ENCODE measurements around the gene DEFB113.
"Not testable (repeated sequence)": the region's sequence is repeated elsewhere in the genome, so short reads cannot be mapped to it uniquely, and the experiment has no call there.

DEFB113 gene, protein sequence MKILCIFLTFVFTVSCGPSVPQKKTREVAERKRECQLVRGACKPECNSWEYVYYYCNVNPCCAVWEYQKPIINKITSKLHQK

DNA sequence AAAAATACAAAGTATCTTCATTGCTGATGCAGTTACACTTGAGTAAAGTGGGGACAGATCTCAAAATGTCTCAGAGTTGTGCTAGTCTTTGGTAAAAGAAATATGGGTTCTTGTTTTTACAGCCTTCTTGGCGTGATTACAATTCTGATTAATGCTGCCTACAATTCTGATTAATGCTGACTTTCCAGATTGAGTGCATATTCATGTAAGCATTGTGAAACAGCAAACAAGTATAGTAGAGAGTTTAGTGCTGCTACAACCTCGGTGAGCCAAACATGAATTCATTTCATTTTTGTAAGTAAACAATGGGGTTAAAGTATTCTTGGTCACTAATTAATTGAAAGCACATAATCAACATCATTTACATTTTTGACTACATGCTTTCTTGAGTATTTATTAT lies at the start of gene DEFB113:
Gene DEFB113 (minus strand): TSS at position 21 of the 400 bp plus-strand sequence. CDS start 0 bp downstream, at position 21.
- no peak for DNase-seq (ENCODE audit: low read depth, low spot score)

DNA sequence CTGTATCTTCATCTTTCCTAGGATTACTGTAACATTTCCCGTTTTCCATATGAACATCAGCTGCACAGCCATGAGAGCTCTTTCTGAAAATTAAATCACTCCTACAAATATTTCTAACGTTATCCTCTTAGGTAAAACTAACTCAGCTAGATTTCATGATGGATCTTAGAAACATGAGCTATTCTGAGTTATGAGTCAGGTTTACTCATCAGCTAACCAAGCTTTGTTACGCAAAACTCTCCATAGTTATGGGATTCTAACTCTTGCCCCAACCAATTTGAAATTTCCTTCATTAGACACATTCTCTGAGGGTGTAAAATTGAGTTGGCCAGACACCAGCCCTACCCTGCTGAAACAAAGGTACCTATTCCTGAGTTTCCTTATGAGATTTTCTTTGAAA lies 38.4 kb upstream of the DEFB113 start:
- no peak for DNase-seq (ENCODE audit: low read depth, low spot score)

DNA sequence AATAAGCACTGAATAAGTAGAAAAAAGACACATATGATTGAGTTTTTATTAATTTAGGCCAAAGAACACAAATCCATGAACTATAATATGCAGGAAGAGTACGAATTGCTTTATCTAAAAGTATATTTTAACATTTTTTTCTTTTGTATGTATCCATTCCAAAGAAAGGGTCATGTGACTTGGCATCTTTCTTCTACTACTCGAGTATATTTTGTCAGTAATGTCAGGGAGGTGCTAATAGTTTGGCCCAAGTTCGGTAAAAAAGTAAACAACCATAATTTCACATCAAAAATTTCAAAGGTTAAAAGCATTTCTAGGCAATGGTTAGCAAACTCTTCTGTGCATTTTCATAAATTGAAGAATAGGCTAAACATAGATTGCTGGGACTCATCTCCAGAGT lies 33.7 kb upstream of the DEFB113 start:
- DNase-seq (ENCODE audit: low read depth, low spot score), result no peak

DNA sequence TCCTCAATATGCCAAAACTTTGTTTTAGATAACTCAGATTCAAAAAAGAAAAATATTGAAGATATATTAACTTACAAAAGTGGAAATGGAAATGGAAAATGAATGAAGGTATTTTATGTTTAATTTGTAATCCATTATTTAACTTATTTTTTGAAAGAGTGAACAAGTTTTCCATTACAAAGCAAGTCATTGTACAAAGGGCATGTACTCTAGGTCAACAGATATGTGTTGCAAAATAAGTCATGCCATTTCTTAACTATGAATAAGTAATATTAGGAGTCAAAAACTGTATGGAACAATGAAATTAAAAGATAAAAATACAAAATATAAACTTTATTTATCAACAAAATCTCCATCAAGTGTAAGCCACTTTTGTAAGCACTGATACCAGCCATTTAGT lies 25.9 kb upstream of the DEFB113 start:
- no peak for DNase-seq (ENCODE audit: low read depth, low spot score)

DNA sequence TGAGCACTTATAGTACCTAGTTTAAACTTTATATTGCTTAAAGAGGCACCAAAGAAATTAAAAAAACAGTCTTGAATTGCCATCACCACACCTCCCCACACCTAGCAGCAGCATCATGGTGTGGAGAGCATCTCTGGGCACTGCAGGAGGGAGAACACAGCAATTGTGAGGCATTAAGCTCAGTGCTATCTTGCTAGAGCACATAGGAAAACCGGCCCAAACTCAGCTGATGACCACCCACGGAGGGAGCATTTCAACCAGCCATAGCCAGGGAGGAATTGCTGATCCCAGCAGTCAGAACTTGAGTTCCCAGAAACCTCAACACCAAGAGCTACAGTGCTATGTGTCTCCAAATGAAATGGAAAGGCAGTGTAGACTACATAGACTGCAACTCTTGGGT lies 19.5 kb upstream of the DEFB113 start:
- DNase-seq (ENCODE audit: low read depth, low spot score), result no peak

DNA sequence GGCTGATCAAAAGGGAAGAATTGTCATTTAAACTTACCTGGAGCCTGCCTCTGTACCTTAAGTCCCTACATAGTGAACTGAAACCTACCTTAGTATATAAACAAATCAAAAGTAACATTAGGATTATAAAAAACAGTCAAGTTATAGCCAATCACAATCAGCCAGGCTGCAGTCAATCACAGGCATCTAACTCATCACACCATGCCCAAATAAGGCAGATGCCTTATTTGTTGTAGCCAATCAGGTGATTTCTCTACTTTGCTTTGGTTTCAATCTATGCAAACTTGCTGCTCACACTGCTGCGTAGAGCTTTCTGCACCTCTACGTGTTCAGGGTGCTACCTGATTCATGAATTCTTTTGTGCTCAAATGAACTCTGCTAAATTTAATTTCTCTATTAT lies 18.3 kb upstream of the DEFB113 start:
- no peak for DNase-seq (ENCODE audit: low read depth, low spot score)

DNA sequence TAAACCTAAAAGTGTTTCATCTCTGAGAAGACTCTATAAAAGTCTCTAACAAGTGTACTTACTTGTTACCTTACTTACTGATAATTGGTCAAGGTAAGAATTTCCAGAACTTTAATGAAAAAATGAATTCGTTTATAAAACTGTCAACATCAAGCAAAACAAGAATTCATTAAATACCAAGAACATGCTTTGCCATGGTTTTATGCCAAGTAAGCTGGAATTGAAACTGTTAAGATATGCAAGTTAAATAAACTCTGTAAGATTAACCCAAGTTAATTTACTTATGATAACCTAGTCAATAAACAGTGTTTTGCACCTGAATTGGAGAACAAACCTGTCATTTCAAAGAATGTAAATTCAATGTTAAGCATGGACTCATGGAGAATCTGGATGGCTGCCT lies 17.1 kb upstream of the DEFB113 start:
- DNase-seq (ENCODE audit: low read depth, low spot score), result no peak

DNA sequence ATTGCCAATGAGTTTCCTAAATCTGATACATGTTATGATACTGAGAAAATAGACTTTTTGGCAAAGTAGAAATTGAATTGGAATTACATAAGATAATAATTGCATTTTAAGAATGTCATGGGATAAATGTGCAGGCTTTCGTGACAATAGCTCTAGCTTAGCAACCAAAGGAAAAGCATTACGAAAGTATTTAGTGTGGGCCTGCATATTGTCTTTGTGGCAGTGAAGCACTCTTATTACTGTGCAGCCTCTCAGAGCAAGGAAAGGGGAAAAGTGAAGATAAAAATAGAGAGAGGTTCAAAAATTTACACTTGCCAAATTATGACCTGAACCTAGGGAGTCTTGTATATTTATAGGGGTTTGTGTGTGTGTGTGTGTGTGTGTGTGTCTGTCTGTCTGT lies 12.6 kb upstream of the DEFB113 start:
- no peak for DNase-seq (ENCODE audit: low read depth, low spot score)

DNA sequence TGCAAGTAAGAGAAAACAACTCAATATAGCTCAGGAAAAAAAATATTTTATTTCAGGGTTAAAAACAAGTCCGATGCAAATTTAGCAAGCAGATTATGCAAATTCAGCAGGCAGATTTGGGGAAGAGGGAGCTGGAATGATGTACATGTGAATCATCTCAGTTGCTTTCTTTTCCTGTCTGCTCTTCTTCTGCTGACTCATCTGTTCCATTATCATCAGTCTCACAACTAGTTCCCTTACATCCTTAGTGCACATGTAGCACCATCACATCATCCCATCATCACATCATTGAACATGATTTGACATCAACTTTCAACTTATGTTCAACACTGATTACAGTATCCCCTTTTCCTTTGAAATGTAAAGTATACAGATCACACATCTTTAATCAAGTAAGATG lies 11.5 kb upstream of the DEFB113 start:
- DNase-seq (ENCODE audit: low read depth, low spot score), result no peak

DNA sequence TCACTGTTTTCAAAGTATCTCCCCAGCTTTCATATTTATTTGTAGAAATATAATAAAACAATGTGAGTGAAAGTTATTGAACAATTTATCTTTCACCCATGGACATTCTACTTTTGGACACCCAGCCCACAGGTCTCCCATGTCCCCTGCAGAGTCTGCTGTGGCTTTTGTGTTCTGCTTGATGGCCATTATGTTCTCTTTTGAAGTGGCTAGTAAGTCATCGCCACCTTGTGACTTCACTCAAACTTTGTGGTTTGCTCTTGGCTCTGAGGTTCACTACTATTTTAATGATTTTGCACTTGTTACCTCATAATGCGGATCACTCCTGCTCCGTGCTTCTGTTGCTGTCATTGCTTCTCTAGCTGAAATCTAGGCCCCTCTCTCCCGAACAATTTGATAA lies 10.2 kb upstream of the DEFB113 start:
- DNase-seq (ENCODE audit: low read depth, low spot score), result no peak

DNA sequence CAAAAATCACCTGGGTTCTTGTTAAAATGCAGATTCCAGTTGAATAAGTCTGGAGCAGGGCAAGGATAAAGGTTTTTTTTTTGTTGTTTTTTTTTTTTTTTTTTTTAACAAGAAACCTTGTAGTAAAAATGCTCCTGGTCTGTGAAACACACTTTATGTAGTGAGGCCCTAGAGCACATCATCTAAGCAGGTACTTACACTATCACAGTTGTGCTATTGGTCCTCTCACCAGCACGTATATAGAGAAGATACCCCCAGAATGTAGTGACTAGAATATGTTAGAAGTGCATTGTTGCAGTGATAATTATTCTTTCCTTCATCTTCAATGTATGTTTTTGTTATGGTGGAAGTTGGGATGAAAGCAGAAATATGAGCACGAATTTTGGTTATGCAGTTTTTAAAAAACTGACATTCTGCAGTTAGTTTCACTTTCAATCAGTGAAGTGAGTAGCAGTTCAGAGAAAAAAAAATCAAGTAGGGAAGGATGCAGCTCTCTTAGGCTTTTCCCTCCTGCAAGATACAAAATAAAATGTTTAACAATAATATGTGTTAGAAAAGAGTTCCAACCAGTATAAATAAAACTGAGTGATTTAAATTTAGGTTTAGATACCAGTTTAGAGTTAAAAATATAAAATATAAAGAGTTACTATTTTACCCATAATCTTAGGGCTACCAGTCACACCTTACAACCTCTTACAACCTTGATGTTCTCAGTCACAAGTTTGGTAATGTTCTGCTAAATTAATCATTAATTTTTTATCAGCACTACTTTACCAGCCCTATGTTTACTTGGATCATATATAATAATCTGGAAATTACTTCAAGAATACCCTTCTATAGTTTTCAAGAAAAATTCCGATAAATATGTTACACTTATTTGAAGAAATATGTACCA lies 9.2 kb upstream of the DEFB113 start:
- DNase-seq (ENCODE audit: low read depth, low spot score), result no peak

DNA sequence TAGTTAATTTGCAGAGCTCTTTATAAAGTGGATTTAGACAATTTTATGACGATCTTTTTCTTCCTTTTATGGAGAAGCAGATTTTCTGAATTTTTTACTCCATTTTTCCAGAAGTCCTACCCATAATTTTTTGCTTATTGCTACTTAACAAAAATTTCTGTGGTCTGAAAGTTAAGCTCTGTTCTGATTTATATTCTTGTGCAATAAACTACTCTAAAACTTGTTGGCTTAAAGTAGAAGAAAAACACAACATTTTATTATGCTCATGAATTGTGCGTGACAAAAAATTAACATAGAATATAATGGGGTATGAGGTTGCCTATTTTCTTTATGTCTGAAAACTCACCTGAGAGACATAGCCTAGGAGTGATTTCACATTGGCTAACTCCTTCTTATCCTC lies 2.6 kb downstream of the DEFB113 start:
- no peak for DNase-seq (ENCODE audit: low read depth, low spot score)

DNA sequence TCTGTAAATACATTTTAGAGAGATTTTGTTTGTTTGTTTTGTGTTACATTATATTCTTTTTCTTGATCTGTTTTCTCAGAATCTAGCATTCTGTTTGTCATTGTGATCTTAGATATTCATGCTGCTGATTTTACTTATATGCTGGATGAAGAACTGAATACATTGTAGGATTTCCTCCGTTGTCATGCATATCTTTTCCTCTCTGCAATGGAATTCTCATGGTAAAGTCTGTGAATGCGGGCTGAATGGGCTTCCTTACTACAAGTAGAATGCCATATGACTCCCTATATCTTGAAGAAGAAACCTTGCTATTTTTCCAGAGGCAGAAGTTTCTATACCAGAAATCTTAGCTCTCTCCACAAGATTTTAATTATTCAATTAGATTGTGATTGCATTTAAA lies 3.1 kb downstream of the DEFB113 start:
- no peak for DNase-seq (ENCODE audit: low read depth, low spot score)

DNA sequence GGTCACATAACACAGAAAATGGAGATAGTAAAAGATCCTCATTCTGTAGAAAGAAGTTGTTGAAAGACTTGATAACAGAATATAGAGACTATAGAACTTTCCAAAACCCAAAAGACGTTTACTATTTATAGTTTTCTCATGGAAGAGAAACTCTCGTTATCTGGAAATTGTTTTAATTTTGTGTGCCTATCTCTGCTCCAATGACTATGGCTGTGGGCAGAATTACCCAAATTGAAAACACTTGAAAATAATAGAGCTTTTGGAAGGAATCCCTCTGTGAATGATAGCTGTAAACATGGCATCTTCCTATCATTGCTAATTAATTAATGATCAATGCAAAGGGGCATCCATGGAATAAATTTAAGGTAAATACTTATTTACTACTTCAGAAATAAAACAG lies 5.4 kb downstream of the DEFB113 start, which contains the start of gene DEFB114:
Gene DEFB114 (minus strand): TSS at position 101 of the 400 bp plus-strand sequence. CDS start 59 bp downstream, at position 42.
- DNase-seq (ENCODE audit: low read depth, low spot score), result no peak

DNA sequence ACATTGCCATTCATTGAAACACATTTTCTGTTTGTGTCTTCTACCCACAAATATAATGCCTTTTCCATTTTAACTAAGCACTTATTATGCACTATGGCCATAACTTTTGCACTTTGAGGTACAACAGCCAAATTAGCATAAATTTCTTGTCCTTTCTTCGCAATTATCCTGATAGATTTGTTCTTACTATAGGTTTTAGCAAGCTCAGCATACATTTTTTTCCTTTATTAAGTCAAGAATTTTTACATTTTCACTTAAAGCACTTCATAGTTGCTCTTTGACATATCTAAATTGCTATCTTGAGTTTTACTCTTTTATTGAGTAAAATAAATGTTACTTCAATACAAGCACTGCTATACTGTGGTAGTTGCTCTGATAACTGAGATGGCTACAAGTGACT lies 11.2 kb downstream of the DEFB113 start:
- no peak for DNase-seq (ENCODE audit: low read depth, low spot score)

DNA sequence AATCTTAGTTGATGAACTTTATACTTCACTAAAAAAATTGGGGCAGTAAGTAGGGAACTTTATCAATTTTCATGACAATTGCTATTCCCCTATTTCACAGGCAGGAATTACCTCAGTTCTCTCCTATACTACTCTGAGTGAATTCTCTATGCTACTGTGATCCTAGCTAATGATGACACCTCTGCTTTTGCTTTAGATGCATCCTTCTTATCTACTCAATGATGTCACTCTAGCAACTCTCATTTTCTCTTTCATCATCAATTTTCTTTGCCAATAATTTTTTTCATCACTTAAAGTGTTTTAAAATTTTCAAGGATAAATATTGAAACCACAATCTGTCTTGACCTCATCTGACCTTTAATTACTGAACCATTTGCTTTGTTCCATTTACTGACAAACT lies 13.6 kb downstream of the DEFB113 start:
- DNase-seq (ENCODE audit: low read depth, low spot score), result no peak

DNA sequence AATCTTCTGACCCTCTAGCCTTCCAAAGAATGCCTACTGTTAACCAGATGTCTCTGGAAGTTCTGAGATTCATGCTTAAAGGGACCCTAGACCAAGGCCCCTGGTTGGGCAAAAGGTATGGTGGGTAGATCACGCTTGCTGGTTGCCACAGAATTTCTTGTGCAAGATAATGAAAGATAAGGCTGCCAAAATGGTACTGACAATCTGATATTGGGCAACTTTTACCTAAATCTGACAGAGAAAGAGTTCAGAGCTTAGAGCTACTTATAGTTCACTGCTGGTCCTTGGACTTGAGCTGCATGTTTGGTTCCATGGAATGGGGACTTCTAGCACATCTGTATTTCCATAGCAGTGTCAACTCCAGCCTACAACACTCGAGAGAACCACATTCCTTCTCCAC lies 17.5 kb downstream of the DEFB113 start:
- no peak for DNase-seq (ENCODE audit: low read depth, low spot score)

DNA sequence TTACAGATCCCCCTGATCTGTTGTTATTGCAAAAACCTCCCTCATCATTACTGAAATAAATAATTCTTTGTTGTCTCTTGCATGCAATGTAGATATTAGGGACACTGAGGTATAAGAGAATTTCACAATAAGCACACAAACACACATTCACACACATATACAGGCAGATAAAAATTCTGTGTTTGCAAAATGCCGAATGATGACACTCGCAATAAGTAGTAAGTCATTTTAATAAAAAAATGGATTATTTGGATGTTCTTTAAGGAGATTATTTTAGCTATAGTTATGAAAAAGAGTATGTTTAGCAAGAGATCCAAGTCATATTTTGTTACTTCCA lies 19.0 kb downstream of the DEFB113 start:
- DNase-seq (ENCODE audit: low read depth, low spot score), result no peak

DNA sequence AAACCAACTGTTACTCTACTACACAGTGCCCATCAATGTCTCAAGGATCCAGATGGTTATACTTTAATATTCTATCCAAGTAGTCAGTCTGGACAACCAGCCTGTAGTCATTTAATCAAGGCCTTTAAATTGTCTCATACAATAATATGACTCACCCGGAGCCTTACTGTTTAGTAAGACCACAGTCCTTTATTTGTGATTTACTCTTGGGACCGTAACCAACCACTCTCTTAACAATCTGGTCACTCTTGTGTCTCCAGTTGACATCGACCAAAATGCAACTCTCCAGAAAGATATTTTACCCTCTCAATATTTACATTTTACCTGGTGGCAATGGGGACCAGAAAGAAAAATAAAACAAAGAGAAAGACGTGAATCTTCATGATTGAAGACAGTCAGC lies 20.4 kb downstream of the DEFB113 start:
- DNase-seq (ENCODE audit: low read depth, low spot score), result no peak

DNA sequence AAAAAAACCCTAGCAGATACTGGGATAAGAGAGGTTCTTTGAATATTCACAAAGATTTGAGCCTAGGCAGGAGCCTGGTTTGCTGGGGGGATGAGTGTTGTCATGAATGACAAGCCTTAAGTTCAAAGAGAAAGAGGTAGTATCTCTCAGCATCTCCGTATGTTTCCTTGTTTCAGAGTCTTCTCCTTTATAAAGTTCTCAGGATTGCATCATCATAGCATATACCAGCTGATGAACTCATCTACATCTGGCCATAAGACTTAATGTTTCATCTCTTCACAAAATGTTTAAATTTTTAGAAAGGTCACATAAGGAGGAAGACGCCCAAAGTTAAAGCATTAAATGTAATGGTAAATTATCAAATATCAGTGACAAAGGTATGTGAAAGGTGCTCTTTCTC lies 22.6 kb downstream of the DEFB113 start:
- no peak for DNase-seq (ENCODE audit: low read depth, low spot score)

DNA sequence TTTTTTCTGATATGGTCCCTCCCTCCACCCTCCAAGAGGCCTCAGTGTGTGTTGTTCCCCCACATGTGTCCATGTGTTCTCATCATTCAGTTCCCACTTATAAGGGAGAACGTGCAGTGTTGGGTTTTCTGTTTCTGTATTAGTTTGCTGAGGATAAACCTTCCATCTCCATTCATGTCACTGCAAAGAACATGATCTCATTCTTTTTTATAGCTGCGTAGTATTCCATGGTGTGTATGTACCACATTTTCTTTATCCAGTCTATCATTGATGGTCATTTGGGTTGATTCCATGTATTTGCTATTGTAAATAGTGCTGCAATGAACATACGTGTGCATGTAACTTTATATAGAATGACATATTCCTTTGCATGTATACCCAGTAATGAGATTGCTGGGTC lies 25.4 kb downstream of the DEFB113 start:
- not testable (repeated sequence) for DNase-seq (ENCODE audit: low read depth, low spot score)

DNA sequence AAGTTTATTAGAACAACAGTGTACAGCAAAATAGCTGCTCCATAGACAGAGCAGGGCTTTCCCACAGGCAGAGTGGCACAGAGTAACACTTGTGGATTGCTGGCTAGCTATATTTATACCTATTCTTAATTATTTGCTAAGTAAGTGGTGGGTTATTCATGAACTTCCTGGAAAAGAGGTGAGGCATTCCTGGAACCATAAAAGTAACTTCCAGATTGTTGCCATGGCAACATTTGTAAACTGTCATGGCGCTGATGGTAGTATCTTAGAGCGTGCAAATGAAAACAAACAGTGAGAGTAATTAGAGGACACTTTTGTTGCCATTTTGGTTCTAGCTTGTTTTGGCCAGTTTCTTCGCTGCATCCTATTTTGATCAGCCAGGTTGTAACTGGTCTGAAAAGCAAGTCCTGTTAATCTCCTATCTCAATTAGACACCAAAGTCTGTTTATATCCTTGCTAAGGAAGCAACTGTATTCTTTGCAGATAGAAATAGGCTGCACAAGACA lies 29.4 kb downstream of the DEFB113 start:
- no peak for DNase-seq (ENCODE audit: low read depth, low spot score)

DNA sequence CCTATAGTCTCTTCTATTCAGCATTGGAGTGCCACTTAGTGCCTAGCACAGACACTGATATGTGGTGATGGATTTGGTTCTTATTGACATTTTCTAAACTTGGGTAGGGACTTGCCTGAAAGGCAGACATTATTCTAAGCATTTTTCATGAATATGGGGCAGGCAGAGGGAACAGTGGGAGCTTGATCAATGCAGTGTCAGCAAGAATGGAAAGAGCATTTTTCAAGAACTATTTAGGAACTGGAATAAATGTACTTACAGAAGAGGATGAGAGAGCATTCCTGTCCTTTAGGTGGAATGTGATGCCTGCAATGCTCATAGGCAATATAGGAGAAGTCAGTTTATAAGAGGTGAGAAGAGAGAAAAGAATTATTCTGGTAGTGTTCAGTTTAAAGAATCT lies 31.6 kb downstream of the DEFB113 start:
- no peak for DNase-seq (ENCODE audit: low read depth, low spot score)

Measured in brain pericyte (primary cell).